Measurements from ENCODE around the gene EPB41L2.

Gene EPB41L2

DNA sequence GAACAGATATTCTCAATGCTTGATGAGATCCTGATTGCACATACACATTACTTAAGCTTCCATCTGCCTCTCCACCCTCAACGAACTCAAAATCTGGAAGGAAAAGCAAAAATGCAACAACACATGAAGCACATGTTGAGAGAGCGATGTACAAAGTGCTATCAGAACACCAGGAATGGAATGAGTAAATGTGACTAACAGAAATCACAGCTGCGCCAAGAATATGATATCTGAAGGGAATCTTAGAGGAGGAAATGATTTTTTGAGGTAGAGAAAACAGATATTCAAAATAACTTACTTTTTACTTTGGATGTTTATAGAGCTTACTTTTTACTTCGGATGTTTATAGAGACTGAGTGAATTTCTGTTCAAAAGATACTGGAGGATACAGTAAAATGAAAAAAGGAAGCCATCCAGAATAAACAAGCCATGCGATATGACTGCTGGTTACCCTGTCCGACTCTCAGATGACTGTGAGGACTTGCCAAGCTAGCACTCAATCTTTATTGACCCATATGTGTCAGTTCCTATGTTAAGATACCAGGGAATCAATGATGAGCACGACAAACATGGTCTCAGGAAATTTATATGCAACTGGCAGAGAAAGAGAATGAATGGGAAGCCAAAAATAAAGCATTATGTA is 133.9 kb downstream of the EPB41L2 start:
- Histone ChIP-seq H3K9me3 (ENCODE audit: control insufficient read depth, low read length) (no peaks in the 10 kb centered on the region), H3K4me1 (no peaks in the 10 kb centered on the region), H2AFZ (no peak overlapping the region), H3K36me3 (ENCODE audit: control insufficient read depth, insufficient read depth, low read length) (no peaks in the 10 kb centered on the region), H3K4me2 (ENCODE audit: low read length) (no peak overlapping the region), H3K79me2 (no peaks in the 10 kb centered on the region), H3K27ac (no peak overlapping the region), H3K27me3 (ENCODE audit: control insufficient read depth, insufficient read depth, low read length) (no peaks in the 10 kb centered on the region), H3K9ac (no peak overlapping the region), H3K4me3 (ENCODE audit: low read depth, low read length) (no peak overlapping the region)
- TF ChIP-seq, protein P1, sequence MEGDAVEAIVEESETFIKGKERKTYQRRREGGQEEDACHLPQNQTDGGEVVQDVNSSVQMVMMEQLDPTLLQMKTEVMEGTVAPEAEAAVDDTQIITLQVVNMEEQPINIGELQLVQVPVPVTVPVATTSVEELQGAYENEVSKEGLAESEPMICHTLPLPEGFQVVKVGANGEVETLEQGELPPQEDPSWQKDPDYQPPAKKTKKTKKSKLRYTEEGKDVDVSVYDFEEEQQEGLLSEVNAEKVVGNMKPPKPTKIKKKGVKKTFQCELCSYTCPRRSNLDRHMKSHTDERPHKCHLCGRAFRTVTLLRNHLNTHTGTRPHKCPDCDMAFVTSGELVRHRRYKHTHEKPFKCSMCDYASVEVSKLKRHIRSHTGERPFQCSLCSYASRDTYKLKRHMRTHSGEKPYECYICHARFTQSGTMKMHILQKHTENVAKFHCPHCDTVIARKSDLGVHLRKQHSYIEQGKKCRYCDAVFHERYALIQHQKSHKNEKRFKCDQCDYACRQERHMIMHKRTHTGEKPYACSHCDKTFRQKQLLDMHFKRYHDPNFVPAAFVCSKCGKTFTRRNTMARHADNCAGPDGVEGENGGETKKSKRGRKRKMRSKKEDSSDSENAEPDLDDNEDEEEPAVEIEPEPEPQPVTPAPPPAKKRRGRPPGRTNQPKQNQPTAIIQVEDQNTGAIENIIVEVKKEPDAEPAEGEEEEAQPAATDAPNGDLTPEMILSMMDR (IDR thresholded peaks at IDR 0.05): no peak

DNA sequence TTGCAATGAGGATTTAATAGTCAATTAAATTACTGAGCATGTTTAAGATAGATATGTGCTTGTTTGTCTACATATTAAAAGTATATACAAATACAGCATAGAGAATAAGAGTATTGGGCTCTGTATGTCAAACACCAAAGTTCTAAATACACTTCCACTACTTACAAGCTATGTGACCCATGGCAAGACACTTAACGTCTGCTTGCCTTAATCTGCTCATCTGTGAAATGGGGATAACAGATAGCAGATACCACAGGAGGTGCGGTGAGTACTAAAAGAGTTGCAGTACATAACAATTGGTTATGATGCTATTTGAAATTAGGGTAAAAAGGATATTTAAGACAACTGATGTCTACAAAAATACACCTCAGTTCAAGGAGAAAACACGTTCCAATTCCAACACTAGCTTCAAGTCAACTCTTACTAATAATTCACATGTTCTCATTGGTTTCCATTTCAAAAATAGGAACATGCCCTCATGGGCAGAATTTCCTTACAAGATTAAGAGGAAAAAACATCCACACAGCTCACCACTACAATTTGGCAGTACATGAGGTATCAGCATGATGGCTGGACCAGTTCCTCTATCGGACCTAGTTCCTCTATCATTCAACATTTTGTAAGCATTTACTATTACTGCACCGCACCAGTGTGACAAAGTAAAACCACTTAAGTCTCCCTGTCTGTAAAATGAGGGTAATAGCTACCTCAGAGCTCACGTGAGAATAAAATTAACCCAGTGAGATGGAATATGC is 134.7 kb downstream of the EPB41L2 start:
- Histone ChIP-seq H3K27me3 (ENCODE audit: control insufficient read depth, insufficient read depth, low read length) (no peaks in the 10 kb centered on the region), H3K4me3 (ENCODE audit: low read depth, low read length) (no peak overlapping the region), H3K36me3 (ENCODE audit: control insufficient read depth, insufficient read depth, low read length) (no peaks in the 10 kb centered on the region)

DNA sequence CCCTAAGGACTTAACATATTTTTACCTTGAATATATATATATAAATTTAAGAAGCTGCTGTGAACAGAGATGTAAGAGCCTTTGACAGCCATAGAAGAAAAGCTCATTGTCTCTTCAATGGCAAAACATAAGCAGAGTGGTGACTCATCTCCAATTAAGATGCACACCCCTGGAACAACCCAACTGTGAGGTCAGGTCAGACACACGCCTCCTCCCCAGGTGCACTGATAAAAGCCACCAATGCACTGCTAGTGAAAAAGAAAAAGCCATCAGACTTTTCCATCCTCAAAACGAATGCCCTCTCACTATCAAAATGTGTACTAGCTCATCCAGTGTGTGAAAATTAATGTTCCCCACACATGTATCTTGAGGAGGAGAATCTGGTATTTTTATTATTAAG is 135.7 kb downstream of the EPB41L2 start:
- Histone ChIP-seq H3K4me1 (no peaks in the 10 kb centered on the region), H3K4me3 (ENCODE audit: low read depth, low read length) (no peak overlapping the region), H3K36me3 (ENCODE audit: control insufficient read depth, insufficient read depth, low read length) (no peaks in the 10 kb centered on the region), H3K79me2 (no peaks in the 10 kb centered on the region), H3K9me3 (ENCODE audit: control insufficient read depth, low read length) (no peaks in the 10 kb centered on the region), H2AFZ (no peak overlapping the region), H3K27me3 (ENCODE audit: control insufficient read depth, insufficient read depth, low read length) (no peaks in the 10 kb centered on the region), H3K4me2 (ENCODE audit: low read length) (no peak overlapping the region), H3K9ac (no peak overlapping the region), H3K27ac (no peak overlapping the region)
- TF ChIP-seq, protein P1 (IDR thresholded peaks at IDR 0.05): no peak

More for the DNA sequence above, 134.7 kb downstream of the EPB41L2 start:
- TF ChIP-seq, protein P1 (IDR thresholded peaks at IDR 0.05): no peak
- Histone ChIP-seq H3K4me1 (no peaks in the 10 kb centered on the region), H2AFZ (no peak overlapping the region), H3K9ac (no peak overlapping the region), H3K79me2 (no peaks in the 10 kb centered on the region), H3K27ac (no peak overlapping the region), H3K9me3 (ENCODE audit: control insufficient read depth, low read length) (no peaks in the 10 kb centered on the region), H3K4me2 (ENCODE audit: low read length) (no peak overlapping the region)

DNA sequence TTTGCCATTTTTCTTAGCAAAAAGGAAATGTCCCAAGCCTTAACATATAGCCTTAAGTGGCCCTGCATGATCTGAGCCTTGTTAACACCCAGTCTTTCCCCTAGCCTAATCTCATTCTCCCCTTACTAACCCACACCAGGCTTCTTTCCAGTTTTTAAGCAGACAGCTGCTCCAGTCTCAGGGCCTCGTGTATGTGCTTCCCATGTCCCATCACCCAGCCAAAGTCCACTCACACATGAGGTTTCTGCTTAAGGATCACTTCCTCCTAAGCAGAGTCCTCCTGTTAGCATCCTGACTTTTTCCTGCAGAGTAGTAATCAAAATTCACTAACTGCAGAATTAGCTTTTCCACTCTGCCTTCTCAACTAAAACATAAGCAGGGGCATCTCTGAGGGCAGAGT is 139.7 kb downstream of the EPB41L2 start:
- Histone ChIP-seq H3K4me2 (ENCODE audit: low read length) (no peak overlapping the region), H3K4me3 (ENCODE audit: low read depth, low read length) (no peak overlapping the region), H3K27me3 (ENCODE audit: control insufficient read depth, insufficient read depth, low read length) (no peaks in the 10 kb centered on the region), H3K27ac (no peak overlapping the region), H3K9ac (no peak overlapping the region), H3K79me2 (no peaks in the 10 kb centered on the region), H3K9me3 (ENCODE audit: control insufficient read depth, low read length) (no peaks in the 10 kb centered on the region), H2AFZ (no peak overlapping the region), H3K36me3 (ENCODE audit: control insufficient read depth, insufficient read depth, low read length) (no peaks in the 10 kb centered on the region), H3K4me1 (no peaks in the 10 kb centered on the region)
- TF ChIP-seq, protein P1 (IDR thresholded peaks at IDR 0.05): no peak
